Right renal cortex interstitium (tissue), 3 donors: ENCODE measurements around the gene XXYLT1. TPM values are rescaled to one million over a fixed set of nuclear protein-coding genes. Genes with fewer than 3 reads are reported as not detected.
"Not testable (repeated sequence)": the region's sequence is repeated elsewhere in the genome, so short reads cannot be mapped to it uniquely, and the experiment has no call there.

Source experiments
- DNase-seq, 3 donors: peaks; one replicate each; pipeline ENCODE4 v3.0.0-alpha.2; 2013; ENCODE audit warnings: low read depth in 3 of 3, low spot score in 2 of 3
- polyA plus RNA-seq, 3 donors: library from polyadenylated mRNA; unstranded; fragments of 120-200 nt; gene quantifications; one replicate each; pipeline ENCODE4 v1.2.1, GENCODE V29; 2013; ENCODE audit not compliant: insufficient read length in 3 of 3

XXYLT1 gene
- polyA plus RNA-seq, 3 donors, result 29.7 to 32.4 (median 30.3) TPM

DNA sequence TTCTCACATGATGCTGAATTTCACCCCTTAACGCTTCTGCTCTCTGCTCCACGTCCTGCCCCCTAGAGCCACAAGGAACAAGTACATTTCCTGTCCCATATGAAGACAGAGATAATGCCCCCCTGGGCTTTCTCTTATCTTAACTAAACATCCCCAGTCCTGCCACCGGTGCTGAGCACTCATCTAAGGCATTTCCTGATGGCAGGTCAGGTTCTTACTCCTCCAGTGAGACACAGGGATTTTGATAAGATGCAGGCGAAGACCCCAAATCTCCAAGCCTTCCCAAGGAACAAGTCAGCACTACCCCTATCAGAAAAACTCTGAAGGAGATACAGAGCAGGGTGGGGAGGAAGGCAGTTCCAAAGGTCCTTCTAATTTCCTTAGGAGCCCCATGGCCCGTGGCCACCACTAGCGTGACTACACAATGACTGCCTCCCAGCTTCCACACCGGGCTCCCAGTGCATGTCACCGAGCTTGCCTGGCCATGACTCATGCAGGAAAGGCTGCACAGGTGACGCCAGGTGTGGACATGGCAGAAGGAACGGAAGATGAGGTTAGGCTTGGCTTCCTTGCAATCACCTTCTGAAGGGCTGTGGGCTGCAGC lies 152.9 kb downstream of the XXYLT1 start:
- no peak for DNase-seq

DNA sequence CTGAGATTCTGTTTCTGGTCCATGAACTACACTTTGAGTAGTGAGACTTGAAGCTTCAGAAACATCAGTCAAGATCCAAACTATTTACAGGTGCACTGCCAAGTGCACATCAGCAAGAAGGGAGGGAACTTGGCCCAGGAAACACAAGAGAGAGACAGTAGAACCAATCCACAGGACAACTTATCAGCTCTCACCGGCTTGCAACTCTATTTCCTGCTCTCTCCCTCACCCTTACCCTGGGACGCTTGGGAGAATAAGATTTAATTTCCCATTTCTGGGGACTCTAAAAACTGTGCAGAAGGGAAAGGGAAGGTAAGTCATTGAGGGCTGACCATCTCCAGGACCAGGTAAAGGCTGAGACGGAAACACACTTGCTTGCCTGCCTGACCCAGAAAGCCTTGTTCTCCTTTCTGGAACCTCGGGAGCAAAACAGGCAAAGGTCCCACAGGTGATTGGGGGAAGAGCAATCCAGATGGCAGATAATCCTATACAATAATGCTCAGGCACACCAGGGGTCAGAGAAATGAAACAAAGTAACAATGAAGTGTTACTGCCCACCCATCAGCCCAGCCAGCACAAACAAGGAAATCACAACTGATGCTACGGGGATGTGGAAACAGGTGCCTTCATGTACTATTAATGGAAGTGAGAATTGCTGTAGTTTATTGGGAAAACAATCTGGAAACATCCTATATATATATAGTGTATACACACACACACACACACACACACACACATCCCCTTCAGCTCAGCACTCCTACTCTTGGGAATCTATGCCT lies 154.4 kb downstream of the XXYLT1 start:
- no peak for DNase-seq

GRCh38 chr3:195115600-195116406 lies 155.2 kb downstream of the XXYLT1 start:
- no peak for DNase-seq

- DNase-seq, result no peak
These were observed 156.0 kb downstream of the XXYLT1 start for GRCh38 chr3:195114786-195115599.

DNA sequence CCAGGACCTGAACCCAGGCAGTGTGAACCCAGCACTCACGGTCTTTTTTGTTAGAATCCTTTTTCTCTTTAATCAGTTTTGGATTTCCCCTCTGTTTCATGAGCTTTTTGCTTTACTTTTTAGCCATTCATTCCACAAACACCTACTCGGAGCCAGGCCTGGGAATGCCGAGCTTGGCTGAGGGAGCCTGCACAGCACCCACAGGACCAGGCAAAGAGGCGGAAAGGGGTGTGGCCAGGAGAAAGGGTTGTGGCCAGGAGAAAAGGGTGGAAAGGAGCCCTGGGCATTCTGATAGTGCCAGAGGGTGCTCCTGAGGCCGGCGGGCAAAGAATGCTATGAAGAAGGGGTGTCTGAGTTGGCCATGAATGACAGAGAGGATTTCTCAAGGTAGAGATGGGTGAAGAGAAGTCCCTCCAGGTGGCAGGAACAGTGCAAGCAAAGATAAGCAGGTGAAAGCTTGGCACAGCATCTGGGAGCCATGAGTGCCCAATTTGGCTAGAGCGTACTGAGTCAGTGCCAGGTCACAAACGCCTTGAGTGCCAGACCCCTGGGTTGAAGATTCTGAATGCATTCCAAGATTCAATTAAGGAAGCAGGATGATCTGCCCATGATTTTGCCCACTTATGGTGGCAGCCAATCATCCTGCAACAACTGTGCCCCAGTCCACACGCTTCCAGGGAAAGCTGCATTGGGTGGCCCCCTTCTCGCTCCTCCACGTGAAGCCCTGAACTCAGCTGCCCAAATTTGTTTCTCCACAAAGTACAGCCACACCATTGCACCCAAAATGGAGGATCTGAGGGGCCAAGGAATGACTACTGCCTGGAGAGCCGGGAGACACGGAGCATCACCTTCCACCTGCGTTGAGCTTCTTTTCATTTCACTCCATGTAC lies 157.2 kb downstream of the XXYLT1 start:
- DNase-seq, result no peak

DNA sequence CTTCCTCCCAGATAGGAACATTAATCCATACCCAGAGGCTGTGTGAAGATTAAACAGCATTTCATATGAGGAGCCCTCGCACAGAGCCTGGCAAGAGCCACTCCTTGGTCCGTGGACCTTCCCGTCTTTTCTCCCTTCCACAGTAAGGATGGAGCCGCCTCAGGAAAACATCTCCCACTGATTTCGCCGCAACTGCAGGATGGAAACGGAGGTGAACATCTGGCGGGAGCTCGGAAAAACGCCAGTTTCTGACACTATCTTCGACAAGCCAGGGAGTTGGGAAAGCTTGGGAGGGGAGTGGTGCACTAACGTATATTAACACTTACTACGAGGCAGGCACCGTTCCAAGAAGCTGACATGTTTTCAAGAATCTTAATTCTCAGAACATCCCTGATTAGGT lies 157.9 kb downstream of the XXYLT1 start:
- DNase-seq, result no peak

GRCh38 chr3:195112361-195112791 lies 158.6 kb downstream of the XXYLT1 start:
- no peak for DNase-seq

GRCh38 chr3:195111766-195112165 lies 159.2 kb downstream of the XXYLT1 start:
- DNase-seq, result no peak

- DNase-seq, result no peak
These were observed 159.6 kb downstream of the XXYLT1 start for GRCh38 chr3:195111319-195111705.

GRCh38 chr3:195110647-195111318 lies 160.2 kb downstream of the XXYLT1 start:
- no peak for DNase-seq

- DNase-seq, result no peak
These were observed 161.8 kb downstream of the XXYLT1 start for GRCh38 chr3:195109098-195109657.

- no peak for DNase-seq
These were observed 163.4 kb downstream of the XXYLT1 start for GRCh38 chr3:195107593-195107992.

GRCh38 chr3:195107031-195107430 lies 163.9 kb downstream of the XXYLT1 start:
- DNase-seq, result not testable (repeated sequence)

DNA sequence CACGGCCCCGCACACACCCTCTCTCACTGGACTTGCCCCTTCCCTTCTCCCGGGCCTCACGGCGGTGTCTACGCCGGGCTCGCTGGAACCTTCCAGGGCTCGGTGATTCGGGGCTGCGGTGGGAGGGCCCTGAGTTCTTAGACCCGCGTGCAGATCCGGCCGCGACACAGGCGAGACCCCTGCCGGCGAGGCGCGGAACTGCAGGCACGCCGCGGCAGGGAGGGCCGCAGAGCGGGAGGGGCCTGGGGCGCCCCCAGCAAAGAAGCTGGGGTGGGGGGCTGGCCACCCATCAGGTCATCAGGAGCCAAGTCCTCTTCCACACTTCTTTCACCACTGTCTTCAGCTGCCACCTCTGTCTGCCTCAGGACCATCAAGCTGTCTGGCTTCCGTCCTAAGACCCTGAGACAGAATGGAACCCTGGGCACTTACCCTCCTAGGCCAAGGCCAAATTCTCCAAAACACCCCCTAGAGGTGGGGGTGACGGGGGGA lies 164.5 kb downstream of the XXYLT1 start:
- no peak for DNase-seq

DNA sequence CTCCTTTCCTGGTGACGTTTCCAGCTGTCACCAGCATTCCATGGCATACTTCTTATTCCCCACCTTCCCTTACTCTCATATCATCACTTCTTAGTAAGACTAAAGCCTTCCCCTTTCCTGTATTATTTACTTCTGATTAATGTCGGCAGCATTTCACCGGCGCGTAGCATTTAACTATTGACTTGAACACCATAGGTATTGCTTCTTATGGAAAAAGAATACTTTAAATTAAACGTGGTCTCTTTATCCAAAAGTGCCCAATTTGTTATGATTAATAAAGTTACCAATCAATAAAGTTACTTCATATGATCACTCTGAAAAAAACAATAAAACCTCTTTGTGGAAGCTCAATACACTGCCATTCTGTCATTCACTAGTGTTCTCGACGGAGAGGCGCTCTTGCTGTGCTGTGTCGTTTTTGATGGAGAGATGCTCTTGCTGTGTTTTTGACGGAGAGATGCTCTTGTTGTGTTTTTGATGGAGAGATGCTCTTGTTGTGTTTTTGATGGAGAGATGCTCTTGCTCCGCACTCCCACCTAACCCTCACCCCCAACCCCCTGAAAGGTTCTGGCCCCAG lies 165.0 kb downstream of the XXYLT1 start:
- DNase-seq, result no peak

- no peak for DNase-seq
These were observed 165.6 kb downstream of the XXYLT1 start for GRCh38 chr3:195105389-195105788.

DNA sequence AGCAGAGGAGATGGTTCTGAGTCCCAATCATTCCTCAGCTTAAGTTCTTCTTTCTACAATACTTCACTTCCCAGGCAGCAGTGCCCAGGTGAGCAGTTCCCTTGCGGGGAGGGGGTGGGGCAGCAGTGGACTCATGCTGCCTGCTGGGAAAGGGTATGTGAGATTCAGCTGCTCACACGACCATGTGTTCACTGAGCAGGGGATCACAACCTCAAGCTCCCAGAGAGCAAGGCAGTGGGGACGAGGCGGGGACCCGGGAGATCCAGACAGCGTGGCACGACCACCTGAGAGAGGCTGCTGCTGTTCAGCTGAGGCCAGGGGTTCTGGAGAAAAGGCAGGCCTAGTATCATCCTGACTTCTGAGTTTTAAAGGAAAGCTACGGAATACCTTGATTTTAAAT lies 166.6 kb downstream of the XXYLT1 start:
- DNase-seq, result no peak

- DNase-seq, result no peak
These were observed 167.3 kb downstream of the XXYLT1 start for GRCh38 chr3:195103623-195104022.
